GM19328 (cell line): Measurements from ENCODE around the gene MROH2A.
"Not testable (repeated sequence)": the region's sequence is repeated elsewhere in the genome, so short reads cannot be mapped to it uniquely, and the experiment has no call there.

ENCODE experiments used
- ATAC-seq: cut with Tn5 transposase; IDR thresholded peaks from one replicate; pipeline ENCODE4 v1.9.1; 2021; ENCODE audit warnings: mild to moderate bottlenecking, moderate library complexity; ENCODE audit not compliant: unreplicated experiment

The MROH2A gene

DNA sequence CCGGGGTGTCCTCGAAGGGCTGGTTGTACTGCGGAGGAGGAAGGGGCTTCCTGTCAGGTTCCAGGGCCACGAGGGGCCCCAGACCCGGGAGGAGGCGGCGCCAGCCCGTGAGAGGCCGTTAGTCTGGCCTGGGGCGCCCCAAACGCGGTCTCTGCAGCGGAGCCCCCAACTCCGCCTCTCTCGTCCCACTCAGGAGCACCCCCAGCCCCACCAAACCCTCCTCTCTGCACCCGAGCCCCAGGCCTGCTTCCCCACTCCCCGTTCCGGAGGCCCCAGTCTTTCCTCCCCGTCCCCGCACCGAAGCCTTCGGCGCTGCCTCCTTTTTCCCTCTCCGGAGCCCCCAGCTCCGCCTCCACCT lies 75.7 kb downstream of the MROH2A start:
- no peak for ATAC-seq

DNA sequence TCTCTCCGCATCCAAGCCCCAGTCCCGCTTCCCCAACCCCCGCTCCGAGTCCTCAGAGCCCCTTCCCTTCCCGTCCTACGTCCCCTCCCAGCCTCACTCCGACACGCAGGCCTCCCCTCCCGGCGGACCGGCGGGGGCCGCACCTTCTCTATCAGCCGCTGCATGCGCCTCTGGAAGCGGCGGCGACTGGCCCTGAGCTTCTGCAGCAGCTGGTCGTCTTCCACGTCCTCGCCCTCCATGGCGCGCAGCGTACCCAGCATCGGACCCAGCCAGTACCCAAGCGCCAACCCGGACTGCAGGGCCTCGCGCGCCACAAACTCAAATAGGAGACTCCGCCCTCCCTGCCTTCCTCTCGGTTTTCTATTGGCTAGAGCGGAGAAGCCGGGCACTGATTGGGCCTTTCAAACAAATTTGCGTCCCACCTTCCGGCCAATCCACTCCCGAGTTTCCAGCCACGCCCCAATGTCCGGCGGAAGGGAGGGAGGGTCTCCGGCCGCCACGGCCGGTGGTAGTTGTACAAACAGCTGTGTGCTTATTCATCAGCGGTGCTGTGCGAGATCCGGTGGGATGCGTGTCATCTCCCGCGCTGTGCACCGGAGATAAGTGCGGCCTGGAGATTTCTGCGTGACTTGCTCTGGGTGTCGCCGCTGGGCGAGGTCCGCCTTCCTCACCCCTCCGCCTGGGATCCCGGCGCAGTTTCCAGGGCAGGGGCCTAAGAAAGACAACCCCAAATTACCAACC lies 76.3 kb downstream of the MROH2A start, which contains the start of gene HJURP:
Gene HJURP, minus strand, starts transcription at position 295 of the 741 bp plus-strand sequence. Its CDS starts 35 bp downstream, at position 260.
- peak; percentile 92 for ATAC-seq

GRCh38 chr2:233855345-233855744 lies 77.2 kb downstream of the MROH2A start:
- ATAC-seq, result no peak

GRCh38 chr2:233856184-233856583 lies 78.1 kb downstream of the MROH2A start:
- no peak for ATAC-seq

GRCh38 chr2:233857511-233858141 lies 79.5 kb downstream of the MROH2A start:
- no peak for ATAC-seq

DNA sequence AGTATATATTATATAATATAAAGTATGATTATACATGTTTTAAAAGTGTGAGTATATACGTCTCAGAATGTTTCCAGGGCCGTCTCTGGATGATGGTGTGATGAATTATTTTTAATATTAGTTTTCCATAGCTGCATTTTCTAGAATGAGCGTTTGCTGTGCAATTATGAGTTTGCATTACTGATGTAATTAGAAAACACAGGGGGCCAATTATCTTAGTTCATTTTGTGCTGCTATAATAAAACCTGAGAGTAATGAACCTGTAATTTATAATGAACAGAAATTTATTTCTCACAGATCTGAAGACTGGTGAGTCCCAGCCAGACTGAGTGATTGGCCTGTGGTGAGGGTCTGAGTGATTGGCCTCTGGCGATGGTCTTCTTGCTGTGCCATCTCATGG lies 80.2 kb downstream of the MROH2A start:
- no peak for ATAC-seq

DNA sequence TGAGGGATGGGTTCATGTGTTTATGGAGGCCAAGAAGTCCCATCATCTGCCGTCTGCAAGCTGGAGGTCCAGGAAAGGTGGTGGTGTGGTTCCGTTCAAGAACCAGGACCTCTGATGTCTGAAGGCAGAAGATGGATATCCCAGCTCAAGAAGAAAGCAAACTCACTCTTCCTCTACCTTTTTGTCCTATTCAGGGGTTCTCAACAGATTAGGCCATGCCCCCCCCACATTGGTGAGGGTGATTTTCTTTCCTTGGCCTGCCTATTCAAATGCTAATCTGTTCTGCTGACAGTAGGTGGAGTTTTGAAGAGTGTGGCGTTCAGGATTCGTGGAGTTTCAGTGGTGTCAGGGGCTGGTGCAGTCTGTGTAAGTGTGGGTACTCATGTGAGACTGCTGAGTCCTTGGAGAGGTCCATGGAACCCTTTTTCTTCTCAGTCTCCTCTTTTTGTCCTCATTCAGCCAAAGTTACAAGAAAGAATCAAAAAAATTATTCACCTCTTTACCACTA lies 84.2 kb downstream of the MROH2A start:
- ATAC-seq, result no peak

GRCh38 chr2:233865838-233866237 lies 87.7 kb downstream of the MROH2A start:
- ATAC-seq, result no peak

DNA sequence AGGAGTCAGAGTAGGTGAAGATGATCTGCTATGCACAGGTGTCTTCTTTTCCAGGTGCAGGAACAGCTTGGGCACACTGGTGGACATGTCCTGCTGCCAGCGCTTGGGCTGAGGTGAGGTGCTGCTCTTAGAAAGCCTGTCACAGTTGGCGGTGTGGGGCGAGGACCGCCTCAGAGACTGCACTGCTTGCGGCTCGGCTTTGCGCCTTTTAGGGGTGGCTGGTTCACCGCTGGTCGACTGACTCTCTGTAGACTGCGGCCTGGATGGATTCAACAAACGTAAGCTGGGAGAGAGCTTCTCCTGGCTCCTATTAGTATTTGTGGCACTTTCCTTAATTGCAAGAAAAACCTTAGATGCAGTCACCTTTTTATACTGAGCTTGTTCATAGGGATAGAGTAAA lies 88.3 kb downstream of the MROH2A start:
- ATAC-seq, result no peak

GRCh38 chr2:233867993-233868532 lies 89.9 kb downstream of the MROH2A start, which contains the start of gene MSL3B:
Gene MSL3B, minus strand, starts transcription at chr2:233868386.
- no peak for ATAC-seq

- ATAC-seq, result no peak
Measured at GRCh38 chr2:233871432-233871831, 93.3 kb downstream of the MROH2A start.

DNA sequence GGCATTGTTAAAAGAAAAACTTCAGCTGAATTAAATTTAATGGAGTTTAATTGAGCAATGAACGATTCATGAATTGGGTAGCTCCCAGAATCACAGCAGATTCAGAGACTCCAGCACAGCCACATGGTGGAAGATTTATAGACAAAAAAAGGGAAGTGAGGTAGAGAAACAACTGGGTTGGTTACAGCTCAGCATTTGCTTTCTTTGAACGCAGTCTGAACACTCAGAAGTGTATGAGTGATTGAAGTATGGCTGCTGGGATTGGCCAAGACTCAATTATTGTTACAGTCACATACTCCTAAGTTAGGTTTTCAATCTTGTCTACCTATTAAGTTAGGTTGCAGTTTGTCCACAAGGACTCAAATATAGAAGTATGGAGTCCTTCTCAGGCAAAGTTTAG lies 94.0 kb downstream of the MROH2A start:
- not testable (repeated sequence) for ATAC-seq

DNA sequence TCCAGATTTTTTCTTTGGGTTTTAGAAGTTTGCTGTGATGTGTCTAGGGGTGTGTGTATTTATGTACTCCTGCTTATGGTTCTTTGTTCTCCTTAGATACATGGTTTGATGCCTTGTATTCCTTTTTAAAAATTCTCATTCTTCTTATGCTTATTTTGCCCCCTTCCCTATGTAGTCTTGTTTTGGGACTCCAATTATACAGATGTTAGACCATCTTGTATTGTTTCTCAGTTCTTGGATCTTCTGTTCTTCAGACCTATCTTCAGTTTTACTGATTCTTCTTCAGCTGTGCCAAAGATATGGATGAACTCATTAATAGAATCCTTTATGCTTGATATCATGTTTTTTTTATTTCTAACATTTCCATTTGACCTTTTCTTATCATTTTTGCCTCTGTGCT lies 104.2 kb downstream of the MROH2A start:
- ATAC-seq, result no peak
